Neural progenitor cell (in vitro differentiated cells): ENCODE data around the gene CACNA2D4.

Experiments used
- CTCF ChIP-seq: fragments of 200-600 bp; sonication (generic); IDR thresholded peaks from 2 replicates; pipeline ENCODE4 v1.5.1; 2017; ENCODE audit warnings: antibody characterized with exemption, mild to moderate bottlenecking
- EZH2 ChIP-seq: fragments of 200-600 bp; sonication (generic); IDR thresholded peaks from 2 replicates; pipeline ENCODE4 v1.6.1; 2017; ENCODE audit warnings: antibody characterized with exemption, mild to moderate bottlenecking, moderate library complexity
- EZH2phosphoT487 ChIP-seq: fragments of 200-600 bp; sonication (generic); IDR thresholded peaks from 2 replicates; pipeline ENCODE4 v1.6.1; 2017; ENCODE audit warnings: antibody characterized with exemption

DNA sequence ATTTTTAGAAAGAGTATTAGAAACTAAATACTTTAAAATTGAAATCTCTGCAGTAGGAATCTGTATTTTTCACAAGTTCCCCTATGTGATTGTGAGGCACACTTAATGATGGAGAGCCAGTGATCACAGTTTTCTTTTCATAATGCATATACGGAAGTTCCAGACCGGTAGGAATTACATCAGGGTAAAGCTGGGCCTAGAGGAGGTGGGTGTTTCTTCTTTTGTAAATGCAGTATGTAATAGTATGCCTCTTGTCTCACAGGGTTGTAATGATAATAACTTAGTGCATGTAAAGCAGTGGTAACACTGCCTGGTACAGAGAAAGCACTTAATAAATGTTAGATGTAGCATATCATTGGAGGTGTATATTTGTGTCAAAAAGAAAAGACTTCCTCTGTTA lies 155.3 kb downstream of the CACNA2D4 start:
- TF ChIP-seq CTCF = no peak
- TF ChIP-seq EZH2phosphoT487 = no peak
- TF ChIP-seq EZH2 = no peak
